ENCODE data around the gene HELT.

DNA sequence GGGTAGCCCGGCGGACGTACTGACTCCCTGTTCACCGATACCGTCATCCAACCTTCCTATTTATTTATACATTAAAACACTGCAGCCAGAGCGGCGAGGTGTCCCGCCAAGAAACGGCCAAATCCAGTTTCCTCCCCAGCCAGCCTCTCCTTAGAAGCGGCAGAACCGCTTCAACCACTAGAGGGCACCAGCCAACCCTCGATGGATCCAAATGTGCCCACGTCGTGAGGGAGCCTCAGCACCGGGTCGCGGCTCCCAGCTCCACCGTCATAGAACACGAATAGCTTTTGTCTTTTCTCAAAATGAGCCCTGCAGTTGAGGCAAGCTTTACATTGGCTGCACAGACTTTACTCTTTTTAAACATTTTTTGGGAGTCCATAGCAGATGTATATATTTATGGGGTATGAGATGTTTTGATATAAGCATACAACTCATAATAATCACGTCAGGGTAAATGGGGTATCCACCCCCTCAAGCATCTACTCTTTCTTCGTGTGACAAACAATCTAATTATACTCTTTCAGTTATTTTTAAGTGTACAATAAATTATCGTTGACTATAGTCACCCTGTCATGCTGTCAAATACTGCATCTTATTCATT is 13.0 kb upstream of the HELT start:
- TF ChIP-seq POLR2AphosphoS5 (IDR thresholded peaks at IDR 0.05) (no peak), POLR2A (IDR thresholded peaks at IDR 0.05) (no peak), EP300 (IDR thresholded peaks at IDR 0.05; ENCODE audit: low read depth) (no peak)
